Memory B cell (primary cell): ENCODE results near the gene LIM2.
A peak's percentile ranks its signal among the peaks of the same experiment; 100 is the strongest.

ENCODE experiments used
- ATAC-seq: fragments of 150-1000 bp; cut with Tn5 transposase; 2 replicates; pipeline ENCODE4 v1.10.0; 2021; ENCODE audit warnings: low read depth, mild to moderate bottlenecking, moderate library complexity
- DNase-seq, 2 donors: peaks; one replicate each; pipeline ENCODE4 v3.0.0; 2022; ENCODE audit warnings: low spot score in 2 of 2
- H3K27ac Mint-ChIP-seq: one replicate; pipeline ENCODE4 v1.8.0; 2022; ENCODE audit warnings: mild to moderate bottlenecking, moderate library complexity, mixed read lengths
- H3K27me3 Mint-ChIP-seq: one replicate; pipeline ENCODE4 v1.8.0; 2022; ENCODE audit warnings: mixed read lengths
- H3K36me3 Mint-ChIP-seq: one replicate; pipeline ENCODE4 v1.8.0; 2022; ENCODE audit warnings: mild to moderate bottlenecking, mixed read lengths
- H3K4me1 Mint-ChIP-seq: one replicate; pipeline ENCODE4 v1.8.0; 2022; ENCODE audit warnings: mixed read lengths
- H3K4me3 Mint-ChIP-seq: one replicate; pipeline ENCODE4 v1.8.0; 2022; ENCODE audit warnings: mild to moderate bottlenecking, moderate library complexity, mixed read lengths
- H3K9me3 Mint-ChIP-seq: one replicate; pipeline ENCODE4 v1.8.0; 2022; ENCODE audit warnings: mixed read lengths

The LIM2 gene

GRCh38 chr19:51365965-51366388 is 21.8 kb downstream of the LIM2 start, which contains the start of gene ETFB:
Gene ETFB, minus strand, starts transcription at chr19:51366388. Its CDS starts 62 bp downstream, at chr19:51366326.
- Mint-ChIP-seq H3K4me1 (peaks cover 38% of the 10 kb centered on the region), H3K4me3 (peak within 1 kb of the TSS; percentile 99), H3K36me3 (no peaks in the 10 kb centered on the region), H3K27me3 (no peaks in the 10 kb centered on the region), H3K9me3 (no peaks in the 10 kb centered on the region), H3K27ac (peak within 1 kb of the TSS; percentile 96)
- ATAC-seq, result no peak
- no peak for DNase-seq

GRCh38 chr19:51365211-51365964 is 22.4 kb downstream of the LIM2 start:
- H3K4me3 Mint-ChIP-seq, result peak overlapping the region; percentile 99
- H3K27me3 Mint-ChIP-seq, result no peaks in the 10 kb centered on the region
- peak overlapping the region; percentile 96 for H3K27ac Mint-ChIP-seq
- DNase-seq (peak in 1 of 2 donors; percentile 23), ATAC-seq (peak; percentile 19)
- no peaks in the 10 kb centered on the region for H3K9me3 Mint-ChIP-seq
- H3K36me3 Mint-ChIP-seq, result no peaks in the 10 kb centered on the region
- H3K4me1 Mint-ChIP-seq, result peaks cover 40% of the 10 kb centered on the region

GRCh38 chr19:51364200-51365106 is 23.3 kb downstream of the LIM2 start:
- Mint-ChIP-seq H3K4me1 (peaks cover 40% of the 10 kb centered on the region), H3K36me3 (no peaks in the 10 kb centered on the region), H3K27me3 (no peaks in the 10 kb centered on the region), H3K4me3 (peak overlapping the region; percentile 6), H3K9me3 (no peaks in the 10 kb centered on the region), H3K27ac (peak overlapping the region; percentile 35)
- DNase-seq, result no peak
- ATAC-seq, result no peak

GRCh38 chr19:51361239-51361638 is 26.5 kb downstream of the LIM2 start:
- DNase-seq (no peak), ATAC-seq (no peak)
- Mint-ChIP-seq H3K36me3 (peaks cover 6% of the 10 kb centered on the region), H3K27me3 (no peaks in the 10 kb centered on the region), H3K4me1 (peaks cover 32% of the 10 kb centered on the region), H3K9me3 (no peaks in the 10 kb centered on the region), H3K27ac (no peak overlapping the region), H3K4me3 (no peak overlapping the region)

GRCh38 chr19:51359294-51359693 is 28.5 kb downstream of the LIM2 start:
- Mint-ChIP-seq H3K27me3 (no peaks in the 10 kb centered on the region), H3K4me3 (no peak overlapping the region), H3K4me1 (peaks cover 22% of the 10 kb centered on the region), H3K36me3 (peaks cover 8% of the 10 kb centered on the region), H3K9me3 (no peaks in the 10 kb centered on the region), H3K27ac (no peak overlapping the region)
- DNase-seq (no peak), ATAC-seq (no peak)

- ATAC-seq (no peak), DNase-seq (no peak)
- Mint-ChIP-seq H3K27ac (no peak overlapping the region), H3K9me3 (no peaks in the 10 kb centered on the region), H3K4me1 (peaks cover 12% of the 10 kb centered on the region), H3K4me3 (no peak overlapping the region), H3K27me3 (no peaks in the 10 kb centered on the region), H3K36me3 (peaks cover 11% of the 10 kb centered on the region)
Measured at GRCh38 chr19:51357952-51358351, 29.8 kb downstream of the LIM2 start.

GRCh38 chr19:51356159-51356801 is 31.5 kb downstream of the LIM2 start:
- no peaks in the 10 kb centered on the region for H3K9me3 Mint-ChIP-seq
- DNase-seq, result no peak
- H3K27ac Mint-ChIP-seq, result no peak overlapping the region
- H3K4me1 Mint-ChIP-seq, result peaks cover 7% of the 10 kb centered on the region
- no peak for ATAC-seq
- peaks cover 22% of the 10 kb centered on the region for H3K36me3 Mint-ChIP-seq
- no peaks in the 10 kb centered on the region for H3K27me3 Mint-ChIP-seq
- H3K4me3 Mint-ChIP-seq, result no peak overlapping the region

- Mint-ChIP-seq H3K9me3 (no peaks in the 10 kb centered on the region), H3K36me3 (peaks cover 27% of the 10 kb centered on the region), H3K27ac (no peak overlapping the region), H3K27me3 (no peaks in the 10 kb centered on the region), H3K4me3 (no peak overlapping the region), H3K4me1 (peaks cover 5% of the 10 kb centered on the region)
- ATAC-seq (no peak), DNase-seq (no peak)
Measured at GRCh38 chr19:51354742-51355148, 33.0 kb downstream of the LIM2 start.

- H3K27me3 Mint-ChIP-seq, result no peaks in the 10 kb centered on the region
- ATAC-seq (no peak), DNase-seq (no peak)
- no peak overlapping the region for H3K4me3 Mint-ChIP-seq
- H3K9me3 Mint-ChIP-seq, result no peaks in the 10 kb centered on the region
- peaks cover 5% of the 10 kb centered on the region for H3K4me1 Mint-ChIP-seq
- H3K27ac Mint-ChIP-seq, result no peak overlapping the region
- H3K36me3 Mint-ChIP-seq, result peaks cover 27% of the 10 kb centered on the region
Measured at GRCh38 chr19:51354103-51354741, 33.6 kb downstream of the LIM2 start.

- Mint-ChIP-seq H3K9me3 (no peaks in the 10 kb centered on the region), H3K27ac (no peak overlapping the region), H3K27me3 (no peaks in the 10 kb centered on the region), H3K36me3 (peaks cover 27% of the 10 kb centered on the region), H3K4me3 (no peak overlapping the region), H3K4me1 (peaks cover 5% of the 10 kb centered on the region)
- DNase-seq, result no peak
- ATAC-seq, result no peak
Measured at GRCh38 chr19:51352783-51353360, 34.9 kb downstream of the LIM2 start.

GRCh38 chr19:51351266-51351990 is 36.3 kb downstream of the LIM2 start:
- H3K36me3 Mint-ChIP-seq, result peaks cover 29% of the 10 kb centered on the region
- DNase-seq (no peak), ATAC-seq (no peak)
- no peaks in the 10 kb centered on the region for H3K9me3 Mint-ChIP-seq
- no peak overlapping the region for H3K27ac Mint-ChIP-seq
- no peak overlapping the region for H3K4me3 Mint-ChIP-seq
- peaks cover 6% of the 10 kb centered on the region for H3K4me1 Mint-ChIP-seq
- H3K27me3 Mint-ChIP-seq, result no peaks in the 10 kb centered on the region

- ATAC-seq (no peak), DNase-seq (no peak)
- Mint-ChIP-seq H3K27me3 (no peaks in the 10 kb centered on the region), H3K4me3 (no peak overlapping the region), H3K36me3 (peaks cover 21% of the 10 kb centered on the region), H3K27ac (peak overlapping the region; percentile 1), H3K9me3 (no peaks in the 10 kb centered on the region), H3K4me1 (peaks cover 27% of the 10 kb centered on the region)
Measured at GRCh38 chr19:51347209-51347928, 40.4 kb downstream of the LIM2 start.
